HepG2 (cell line): ENCODE data around the gene DCTN1. TPM values are rescaled to one million over a fixed set of nuclear protein-coding genes. Genes with fewer than 3 reads are reported as not detected.

Experiments used
- ATAC-seq: fragments of 200-7000 bp; cut with Tn5 transposase; 3 replicates; pipeline ENCODE4 v1.9.1; 2020; ENCODE audit warnings: mild to moderate bottlenecking, moderate library complexity
- BruUV-seq: library from RNA; stranded (reverse); fragments of 400-500 nt; replicated peaks from 2 replicates; lab custom pipeline; 2021; lab: Mats Ljungman, UMichigan
- CTCF ChIA-PET: fragments of 300-600 bp; formaldehyde crosslinking; extraction: SDS; loops from one replicate; lab custom pipeline; 2021; ENCODE audit warnings: low total read pairs, inconsistent platforms, low intra/inter-chr PET ratio; lab: Yijun Ruan, JAX
- POLR2A ChIA-PET: fragments of 350-600 bp; sonication (Branson Sonifier 250); formaldehyde crosslinking; loops from one replicate; lab custom pipeline; 2020; ENCODE audit warnings: antibody characterized with exemption, inconsistent platforms; lab: Yijun Ruan, JAX
- DNase-seq: peaks from one replicate; pipeline ENCODE4 v3.0.0-alpha.2; 2015; ENCODE audit warnings: low spot score
- FAIRE-seq: peaks from 3 replicates; lab custom pipeline; 2011; peaks lifted over from hg19 to GRCh38; lab: Jason Lieb, UNC
- H2AFZ ChIP-seq: one replicate; pipeline ENCODE4 v1.6.1; 2011; ENCODE audit warnings: low read length, inconsistent platforms
- H3K27ac ChIP-seq: fragments of 300-600 bp; 3 replicates; pipeline ENCODE4 v1.8.0; 2011; ENCODE audit warnings: mixed run types, mild to moderate bottlenecking, mixed read lengths, low read length, inconsistent platforms; ENCODE audit not compliant: insufficient read depth; ENCODE audit errors: extremely low read length
- H3K27me3 ChIP-seq, 2 experiments: fragments of 200-600 bp in 1 of 2; 2 replicates in 1 of 2; 3 replicates in 1 of 2; pipeline versions ENCODE4 v1.6.0 to v1.8.0; 2011; ENCODE audit warnings: low read length in 2 of 2, mild to moderate bottlenecking in 2 of 2, moderate library complexity in 2 of 2, inconsistent platforms in 1 of 2; ENCODE audit not compliant: insufficient read depth in 2 of 2, control insufficient read depth in 1 of 2
- H3K36me3 ChIP-seq, 2 experiments: fragments of 200-600 bp in 1 of 2; replicated peaks in 1 of 2; 2 replicates in 1 of 2; 3 replicates in 1 of 2; pipeline versions ENCODE4 v1.5.1 to v1.8.0; 2011; ENCODE audit warnings: low read length in 2 of 2, inconsistent platforms in 1 of 2; ENCODE audit not compliant: insufficient read depth in 2 of 2, control insufficient read depth in 1 of 2
- H3K4me1 ChIP-seq: 2 replicates; pipeline ENCODE4 v1.5.1; 2012; ENCODE audit warnings: low read length, inconsistent platforms; ENCODE audit not compliant: insufficient read depth
- H3K4me2 ChIP-seq: 2 replicates; pipeline ENCODE4 v1.6.0; 2011; ENCODE audit warnings: low read depth, low read length, inconsistent platforms
- H3K4me3 ChIP-seq, 3 experiments: fragments of 200-600 bp in 1 of 3; sonication (generic), shearing (Covaris generic) in 1 of 3; replicated peaks in 1 of 3; 2 replicates each; pipeline ENCODE4 v1.5.1; 2011 to 2016; ENCODE audit warnings: low read length in 3 of 3, inconsistent platforms in 2 of 3, low read depth in 2 of 3, mild to moderate bottlenecking in 2 of 3, control low read depth in 1 of 3, mixed read lengths in 1 of 3; ENCODE audit not compliant: insufficient read depth in 1 of 3
- H3K79me2 ChIP-seq: one replicate; pipeline ENCODE4 v1.6.1; 2011; ENCODE audit warnings: low read length, inconsistent platforms; ENCODE audit not compliant: insufficient read depth
- H3K9ac ChIP-seq: 2 replicates; pipeline ENCODE4 v1.6.0; 2011; ENCODE audit warnings: mild to moderate bottlenecking, low read depth, low read length, inconsistent platforms; ENCODE audit not compliant: insufficient read depth
- H3K9me3 ChIP-seq: 2 replicates; pipeline ENCODE4 v1.5.1; 2012; ENCODE audit warnings: mild to moderate bottlenecking, low read length
- H4K20me1 ChIP-seq: 2 replicates; pipeline ENCODE4 v1.6.0; 2011; ENCODE audit warnings: inconsistent platforms, mild to moderate bottlenecking, low read length, moderate library complexity; ENCODE audit not compliant: insufficient read depth
- DMTF1 ChIP-seq: sonication (generic); formaldehyde crosslinking; IDR thresholded peaks from 2 replicates; pipeline ENCODE4 v1.4.0; 2020; ENCODE audit warnings: mild to moderate bottlenecking, missing genetic modification reagents
- FOXA3 ChIP-seq: IDR thresholded peaks from 2 replicates; pipeline ENCODE4 v1.6.1; 2016; ENCODE audit warnings: missing genetic modification reagents, missing compliant biosample characterization
- FOXK1 ChIP-seq: sonication (generic); formaldehyde crosslinking; IDR thresholded peaks from 2 replicates; pipeline ENCODE4 v1.4.0; 2020; ENCODE audit warnings: low read depth, missing genetic modification reagents, borderline replicate concordance
- NCOA5 ChIP-seq: sonication (generic); formaldehyde crosslinking; IDR thresholded peaks from 2 replicates; pipeline ENCODE4 v1.4.0; 2020; ENCODE audit warnings: missing genetic modification reagents
- NFYB ChIP-seq: sonication (generic); formaldehyde crosslinking; IDR thresholded peaks from 2 replicates; pipeline ENCODE4 v1.4.0; 2020; ENCODE audit warnings: missing genetic modification reagents
- RBM39 ChIP-seq: fragments of 200-400 bp; formaldehyde crosslinking; IDR thresholded peaks from one replicate; pipeline ENCODE4 v1.6.1; 2018; ENCODE audit warnings: antibody characterized with exemption, mild to moderate bottlenecking, low read depth, low read length; ENCODE audit not compliant: poor library complexity, severe bottlenecking
- RXRA ChIP-seq: sonication (generic); formaldehyde crosslinking; IDR thresholded peaks from 2 replicates; pipeline ENCODE4 v1.5.1; 2020; ENCODE audit warnings: missing genetic modification reagents
- SALL1 ChIP-seq: sonication (generic); formaldehyde crosslinking; IDR thresholded peaks from 2 replicates; pipeline ENCODE4 v1.8.0; 2022; ENCODE audit warnings: mild to moderate bottlenecking, missing genetic modification reagents
- SMYD3 ChIP-seq: sonication (generic); formaldehyde crosslinking; IDR thresholded peaks from 2 replicates; pipeline ENCODE4 v1.8.1; 2023; ENCODE audit warnings: mild to moderate bottlenecking, missing genetic modification reagents
- TEAD3 ChIP-seq: optimal IDR thresholded peaks from 2 replicates; pipeline ENCODE3; 2016; ENCODE audit warnings: borderline replicate concordance
- ZBTB37 ChIP-seq: sonication (generic); formaldehyde crosslinking; IDR thresholded peaks from 2 replicates; pipeline ENCODE4 v1.4.0; 2020; ENCODE audit warnings: mild to moderate bottlenecking, missing genetic modification reagents
- ZFY ChIP-seq: sonication (generic); formaldehyde crosslinking; IDR thresholded peaks from 2 replicates; pipeline ENCODE4 v1.4.0; 2020; ENCODE audit warnings: missing genetic modification reagents
- ZMYM4 ChIP-seq: sonication (generic); formaldehyde crosslinking; IDR thresholded peaks from 2 replicates; pipeline ENCODE4 v1.8.1; 2023; ENCODE audit warnings: mild to moderate bottlenecking, missing genetic modification reagents
- ZNF225 ChIP-seq: sonication (generic); formaldehyde crosslinking; IDR thresholded peaks from 2 replicates; pipeline ENCODE4 v1.4.0; 2020; ENCODE audit warnings: mild to moderate bottlenecking, missing genetic modification reagents
- ZNF510 ChIP-seq: sonication (generic); formaldehyde crosslinking; IDR thresholded peaks from 2 replicates; pipeline ENCODE4 v1.4.0; 2020; ENCODE audit warnings: low read depth, mild to moderate bottlenecking, missing genetic modification reagents
- ZNF556 ChIP-seq: sonication (generic); formaldehyde crosslinking; IDR thresholded peaks from 2 replicates; pipeline ENCODE4 v1.4.0; 2020; ENCODE audit warnings: mild to moderate bottlenecking, missing genetic modification reagents, borderline replicate concordance
- ZNF644 ChIP-seq: IDR thresholded peaks from 2 replicates; pipeline ENCODE4 v1.6.1; 2016; ENCODE audit warnings: low read depth
- ZNF761 ChIP-seq: sonication (generic); formaldehyde crosslinking; conservative IDR thresholded peaks from 2 replicates; pipeline ENCODE4 v1.4.0; 2020; ENCODE audit warnings: mild to moderate bottlenecking, missing genetic modification reagents
- WGBS: methylation state at CpG from one replicate; pipeline ENCODE4 v1.1.6; 2017; ENCODE audit warnings: low lambda C conversion rate; 5-methylcytosine and 5-hydroxymethylcytosine counted together
- in situ Hi-C: cut with HindIII; loops from 2 replicates; pipeline ENCODE4 v1.10.0; 2017; ENCODE audit warnings: low pct_unique_long_range_greater_than_20kb; ENCODE audit not compliant: extremely low pct_ligation_motif_present
- intact Hi-C: fragments of 100-400 bp; cut with micrococcal nuclease; formaldehyde crosslinking; loops from one replicate; pipeline ENCODE4 v1.10.0; 2022; ENCODE audit not compliant: unreplicated experiment
- polyA plus RNA-seq, 8 experiments: library from polyadenylated mRNA; depleted of rRNA in 3 of 8; stranded (reverse) in 7 of 8; unstranded in 1 of 8; fragments of >200 nt; fragmentation: Illumina TruSeq in 4 of 8; extraction: Trizol in 4 of 8; gene quantifications; 2 replicates each; pipeline versions ENCODE4 v1.2.1 to v1.2.3, GENCODE V29; 2011 to 2016; ENCODE audit warnings: low read depth in 4 of 8, missing spikeins in 1 of 8, mixed read lengths in 1 of 8; ENCODE audit not compliant: insufficient read depth in 1 of 8
- total RNA-seq, 5 experiments: library from RNA; depleted of rRNA; stranded (reverse); fragments of >200 nt; fragmentation: Illumina TruSeq; extraction: Trizol; gene quantifications; 2 replicates each; pipeline ENCODE4 v1.2.3, GENCODE V29; 2016; ENCODE audit warnings: low read depth in 1 of 5

Gene DCTN1
- total and polyA plus RNA-seq, 2 of the 13 experiments (the other 11 are each of a cell fraction or from before 2014, with no cell fraction given), result 73.2 to 122 TPM

- no peaks in the 10 kb centered on the region for H4K20me1 ChIP-seq
- TF ChIP-seq ZNF225 (CRISPR knock-in tag), result no peak
- no peak for TF ChIP-seq FOXA3 (CRISPR knock-in tag)
- FAIRE-seq, result no peak
- CTCF ChIA-PET, result no interaction called here
- no peak overlapping the region for H3K9ac ChIP-seq
- no peak overlapping the region for H2AFZ ChIP-seq
- no peaks in the 10 kb centered on the region for H3K9me3 ChIP-seq
- no peak overlapping the region for H3K27ac ChIP-seq
- ATAC-seq, result no peak
- H3K27me3 ChIP-seq, result peaks cover 0 to 14% of the 10 kb centered on the region in 2 experiments; a peak in 3 of 5 replicates
- BruUV-seq, result no TSS peak
- peaks cover 7% of the 10 kb centered on the region for H3K4me1 ChIP-seq
- H3K36me3 ChIP-seq, result no peaks in the 10 kb centered on the region
- no peak overlapping the region for H3K4me2 ChIP-seq
- intact Hi-C loops, result no loop called here
- H3K4me3 ChIP-seq, result no peak overlapping the region
- POLR2A ChIA-PET, result no interaction called here
- in situ Hi-C loops, result no loop called here
- 32% methylated on average over 5 of the region's 5 CpGs for WGBS
- no peaks in the 10 kb centered on the region for H3K79me2 ChIP-seq
- DNase-seq, result no peak
Measured at GRCh38 chr2:74407682-74408081, 27.6 kb upstream of the DCTN1 start.

GRCh38 chr2:74406035-74406434, 25.9 kb upstream of the DCTN1 start:
- DNase-seq (no peak), FAIRE-seq (no peak)
- ChIA-PET CTCF (no interaction called here), POLR2A (no interaction called here)
- Histone ChIP-seq H3K27ac (no peak overlapping the region), H3K4me2 (no peak overlapping the region), H3K4me1 (no peaks in the 10 kb centered on the region), H3K9me3 (no peaks in the 10 kb centered on the region), H3K27me3 (peaks cover 0 to 14% of the 10 kb centered on the region in 2 experiments; a peak in 3 of 5 replicates)
- TF ChIP-seq ZNF510 (CRISPR knock-in tag) (no peak), NFYB (CRISPR knock-in tag) (no peak), DMTF1 (CRISPR knock-in tag) (no peak), NCOA5 (CRISPR knock-in tag) (no peak), RBM39 (no peak), SALL1 (CRISPR knock-in tag) (no peak), ZBTB37 (CRISPR knock-in tag) (no peak), FOXK1 (CRISPR knock-in tag) (no peak), ZFY (CRISPR knock-in tag) (no peak), ZMYM4 (CRISPR knock-in tag) (no peak), TEAD3 (no peak), ZNF761 (CRISPR knock-in tag) (no peak), ZNF644 (CRISPR knock-in tag) (no peak), RXRA (CRISPR knock-in tag) (no peak), SMYD3 (CRISPR knock-in tag) (no peak), ZNF556 (CRISPR knock-in tag) (no peak)
- TF ChIP-seq, all 625 proteins: peak for 0
- no peak for ATAC-seq
- in situ Hi-C loops (no loop called here), intact Hi-C loops (no loop called here)
- Histone ChIP-seq H3K79me2 (no peaks in the 10 kb centered on the region), H4K20me1 (no peaks in the 10 kb centered on the region), H2AFZ (no peak overlapping the region), H3K4me3 (no peak overlapping the region), H3K9ac (no peak overlapping the region), H3K36me3 (no peaks in the 10 kb centered on the region)
- no TSS peak for BruUV-seq
